NCI-H146 (cell line): ENCODE data around the gene PMEL.
"Not testable (repeated sequence)": the region's sequence is repeated elsewhere in the genome, so short reads cannot be mapped to it uniquely, and the experiment has no call there.

Source experiments
- DNase-seq: peaks from one replicate; lab custom pipeline; 2025; lab: John Stamatoyannopoulos, UW

Gene PMEL

DNA sequence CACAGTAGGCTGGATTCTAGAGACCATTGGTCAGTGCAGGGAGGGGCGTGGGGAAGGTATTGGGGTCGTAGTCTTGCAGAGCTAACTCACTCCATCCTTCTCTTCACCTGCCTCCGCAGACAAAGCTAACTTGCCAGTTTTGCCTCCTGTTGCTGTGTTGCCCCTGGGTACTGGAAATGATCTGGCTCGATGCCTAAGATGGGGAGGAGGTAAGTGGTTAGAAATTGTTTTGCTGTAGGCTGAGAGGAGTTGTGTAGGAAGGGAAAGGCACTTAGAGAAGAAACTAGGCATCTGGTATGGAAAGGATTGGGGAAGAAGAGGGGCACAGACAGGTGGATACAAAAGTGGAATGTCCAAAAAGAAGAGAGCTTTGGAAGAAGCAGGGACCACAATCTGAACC lies 23.8 kb downstream of the PMEL start:
- DNase-seq = no peak

GRCh38 chr12:55940065-55940732 lies 25.6 kb downstream of the PMEL start:
- DNase-seq = peak; percentile 86

DNA sequence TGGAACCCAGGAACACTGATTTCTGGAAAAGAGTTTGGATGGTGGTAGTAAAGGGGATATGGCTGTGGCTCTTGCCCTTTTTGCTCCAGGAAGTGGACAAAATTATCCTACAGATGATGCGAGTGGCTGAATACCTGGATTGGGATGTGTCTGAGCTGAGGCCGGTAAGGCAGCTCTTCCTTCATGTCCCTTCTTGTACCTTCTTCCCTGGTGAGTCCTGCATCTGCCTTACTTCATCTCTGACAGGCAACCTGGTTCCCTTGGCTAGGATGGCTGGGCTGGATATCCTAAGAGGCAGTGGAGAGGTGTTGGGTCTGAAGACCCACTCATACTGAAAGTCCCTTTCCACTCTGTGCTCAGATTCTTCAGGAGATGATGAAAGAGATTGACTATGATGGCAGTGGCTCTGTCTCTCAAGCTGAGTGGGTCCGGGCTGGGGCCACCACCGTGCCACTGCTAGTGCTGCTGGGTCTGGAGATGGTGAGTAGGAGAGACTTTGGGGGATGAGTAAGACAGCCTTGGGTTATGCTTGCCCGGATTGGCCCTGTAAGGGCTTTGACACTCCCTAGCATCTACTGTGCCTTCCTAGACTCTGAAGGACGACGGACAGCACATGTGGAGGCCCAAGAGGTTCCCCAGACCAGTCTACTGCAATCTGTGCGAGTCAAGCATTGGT lies 26.9 kb downstream of the PMEL start:
- no peak for DNase-seq

- no peak for DNase-seq
Observed at GRCh38 chr12:55937981-55938380, 27.9 kb downstream of the PMEL start.

- no peak for DNase-seq
Observed at GRCh38 chr12:55935738-55936151, 30.1 kb downstream of the PMEL start.

DNA sequence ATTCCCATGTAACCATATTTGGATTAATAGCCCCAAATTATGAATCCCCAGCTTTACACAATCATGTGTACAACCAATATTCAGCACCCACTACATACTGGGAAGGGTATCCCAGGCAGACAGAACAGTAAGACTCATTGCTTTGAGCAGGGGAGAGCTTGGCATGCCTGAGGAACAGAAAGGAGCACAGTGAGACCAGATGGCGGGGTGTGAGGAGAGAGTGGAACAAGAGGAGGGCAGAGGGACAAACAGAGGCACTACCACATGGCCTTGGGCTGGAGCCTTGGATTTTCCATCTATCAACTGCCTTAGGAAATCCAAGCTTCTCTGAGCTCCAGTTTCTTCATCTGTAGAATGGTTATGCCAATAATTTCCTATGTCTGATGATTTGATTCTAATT lies 31.1 kb downstream of the PMEL start:
- no peak for DNase-seq

- DNase-seq = no peak
Observed at GRCh38 chr12:55933799-55934742, 31.8 kb downstream of the PMEL start.

- DNase-seq = no peak
Observed at GRCh38 chr12:55933169-55933798, 32.6 kb downstream of the PMEL start.

GRCh38 chr12:55932551-55932910 lies 33.3 kb downstream of the PMEL start:
- DNase-seq = peak; percentile 25

GRCh38 chr12:55931780-55932550 lies 33.9 kb downstream of the PMEL start:
- peak; percentile 38 for DNase-seq

DNA sequence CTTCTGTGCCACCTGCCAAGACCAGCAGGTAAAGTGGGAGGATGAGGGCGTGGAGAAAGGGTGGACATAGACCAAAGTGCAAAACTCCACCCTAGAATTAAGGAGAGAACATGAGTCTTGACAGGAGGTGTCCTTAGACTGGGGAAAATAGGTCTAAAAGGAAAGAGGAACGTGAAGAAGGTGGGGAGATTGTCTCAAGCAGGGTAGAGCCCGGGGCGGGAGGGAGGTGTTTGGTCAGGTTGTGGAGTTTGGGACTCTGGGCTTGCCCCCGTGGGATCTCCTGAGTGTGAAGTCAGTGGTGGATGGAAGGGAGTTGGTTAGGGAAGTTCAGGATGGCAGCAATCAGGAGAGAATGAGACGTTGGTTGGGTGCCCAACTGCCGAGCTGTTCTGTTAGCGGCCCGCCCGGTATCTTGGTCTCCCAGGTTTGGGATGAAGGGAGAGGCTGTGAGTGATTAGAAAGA lies 34.5 kb downstream of the PMEL start:
- no peak for DNase-seq

- peak; percentile 65 for DNase-seq
Observed at GRCh38 chr12:55930771-55931316, 35.0 kb downstream of the PMEL start, which contains the start of gene DGKA. Gene DGKA, plus strand, starts transcription at chr12:55931162. Its CDS starts 5,342 bp downstream, at chr12:55936504.

DNA sequence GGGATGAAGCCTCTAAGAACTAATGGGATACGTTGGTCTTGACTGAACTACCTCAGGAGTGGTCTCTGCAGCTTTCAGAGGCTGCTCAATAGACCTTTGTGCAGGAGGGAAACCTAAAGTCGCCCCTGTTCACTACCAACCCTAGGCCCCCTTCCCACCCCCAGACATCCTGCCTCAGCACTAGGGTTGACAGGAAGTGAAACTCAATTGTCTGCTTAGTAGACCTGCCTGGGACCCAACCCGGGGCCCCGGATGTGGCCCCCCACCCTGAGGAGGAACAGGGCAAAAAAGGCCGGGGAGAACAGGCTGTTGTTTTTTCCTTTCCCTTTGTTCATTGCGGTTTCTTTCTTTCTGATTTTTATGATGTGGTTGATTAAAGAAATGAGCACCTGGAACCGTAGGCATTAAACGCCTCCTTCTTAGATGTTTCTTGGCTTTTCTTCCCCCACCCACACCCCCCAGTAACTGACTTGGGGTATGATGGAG lies 36.5 kb downstream of the PMEL start:
- DNase-seq = no peak

DNA sequence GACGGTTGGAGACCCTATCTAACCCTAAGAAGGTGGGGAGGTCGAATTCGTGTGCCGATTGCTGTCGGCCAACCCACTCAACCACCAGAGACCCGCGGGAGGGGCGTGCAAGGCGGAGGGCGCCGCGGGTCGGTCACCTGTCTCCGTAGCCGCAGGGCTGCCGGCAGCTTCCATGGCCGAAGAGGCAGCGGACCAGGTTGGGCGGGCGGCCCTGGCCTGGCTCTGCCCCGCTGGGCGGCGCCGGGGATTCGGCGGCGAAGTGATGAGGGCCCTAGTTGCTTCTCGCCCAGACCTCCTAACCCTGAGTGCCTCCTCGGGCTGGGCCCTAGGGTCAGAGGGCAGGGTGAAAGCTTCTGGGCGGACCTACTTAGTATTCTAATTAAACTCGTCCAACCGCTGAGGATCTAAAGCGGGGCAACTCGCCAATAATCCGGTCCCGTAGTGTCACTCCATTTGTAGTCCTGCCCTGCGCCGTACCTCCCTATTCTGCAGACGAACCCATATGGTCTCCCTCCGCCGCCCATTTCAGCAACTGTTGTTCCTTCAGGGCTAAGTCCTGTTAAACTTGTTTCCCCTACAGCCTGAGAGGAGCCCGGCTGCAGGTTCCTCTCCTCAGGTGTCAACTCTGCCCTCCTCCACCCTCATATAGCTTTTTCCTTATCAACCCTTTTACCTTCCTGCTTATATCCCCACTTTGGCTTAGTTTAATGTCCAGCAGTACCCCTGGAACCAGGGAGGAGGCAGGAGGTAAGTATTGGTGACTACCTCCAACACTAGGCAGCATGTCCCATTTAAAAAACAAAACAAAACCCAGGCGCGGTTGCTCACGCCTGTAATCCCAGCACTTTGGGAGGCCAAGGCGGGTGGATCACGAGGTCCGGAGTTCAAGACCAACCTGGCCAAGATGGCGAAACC lies 38.0 kb downstream of the PMEL start, which contains the start of gene PYM1:
TSS of gene PYM1 (minus strand) at position 307 of the 915 bp plus-strand sequence. CDS start at position 174, 133 bp downstream.
- DNase-seq = peak; percentile 91

DNA sequence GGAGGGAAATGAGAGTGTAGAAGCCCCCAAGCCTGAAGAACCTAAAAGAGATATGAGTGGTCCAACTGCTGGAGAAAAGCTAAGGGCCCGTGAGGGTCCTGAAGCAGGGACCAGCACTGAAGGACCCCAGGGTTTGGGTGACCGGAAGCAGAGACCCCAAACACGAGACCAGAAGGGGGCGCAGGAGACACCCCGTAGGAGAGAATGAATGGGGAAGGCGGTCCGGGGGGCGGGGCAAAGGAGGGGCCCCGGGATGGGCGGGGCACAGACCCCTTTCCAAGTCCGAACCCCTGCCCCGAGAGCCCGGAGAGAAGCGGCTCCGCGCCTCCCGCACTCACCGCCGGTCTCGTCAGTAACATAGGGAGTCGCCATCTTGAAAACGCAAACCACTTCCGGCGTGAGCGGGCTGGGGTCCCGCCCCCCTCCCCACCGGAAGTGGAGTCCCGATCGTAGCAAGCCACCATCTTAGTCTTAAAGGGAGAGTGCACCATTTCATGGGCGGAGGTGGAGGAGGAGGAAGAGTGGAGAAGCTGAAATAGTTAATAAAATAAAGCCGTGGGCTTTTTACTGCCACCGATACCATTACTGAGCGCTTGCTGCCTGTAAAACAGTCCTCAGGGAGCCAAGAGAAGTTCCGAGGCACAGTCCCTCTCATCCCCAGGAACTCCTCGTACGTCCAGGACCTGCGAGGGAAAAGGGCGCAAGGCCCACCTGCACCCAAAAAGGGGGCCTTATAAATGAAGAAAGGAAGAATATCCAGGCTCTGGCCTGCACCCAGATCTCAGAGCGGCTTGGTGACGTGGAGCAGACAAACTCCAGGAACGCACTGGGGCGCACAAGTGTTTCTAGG lies 38.9 kb downstream of the PMEL start:
- peak; percentile 94 for DNase-seq

DNA sequence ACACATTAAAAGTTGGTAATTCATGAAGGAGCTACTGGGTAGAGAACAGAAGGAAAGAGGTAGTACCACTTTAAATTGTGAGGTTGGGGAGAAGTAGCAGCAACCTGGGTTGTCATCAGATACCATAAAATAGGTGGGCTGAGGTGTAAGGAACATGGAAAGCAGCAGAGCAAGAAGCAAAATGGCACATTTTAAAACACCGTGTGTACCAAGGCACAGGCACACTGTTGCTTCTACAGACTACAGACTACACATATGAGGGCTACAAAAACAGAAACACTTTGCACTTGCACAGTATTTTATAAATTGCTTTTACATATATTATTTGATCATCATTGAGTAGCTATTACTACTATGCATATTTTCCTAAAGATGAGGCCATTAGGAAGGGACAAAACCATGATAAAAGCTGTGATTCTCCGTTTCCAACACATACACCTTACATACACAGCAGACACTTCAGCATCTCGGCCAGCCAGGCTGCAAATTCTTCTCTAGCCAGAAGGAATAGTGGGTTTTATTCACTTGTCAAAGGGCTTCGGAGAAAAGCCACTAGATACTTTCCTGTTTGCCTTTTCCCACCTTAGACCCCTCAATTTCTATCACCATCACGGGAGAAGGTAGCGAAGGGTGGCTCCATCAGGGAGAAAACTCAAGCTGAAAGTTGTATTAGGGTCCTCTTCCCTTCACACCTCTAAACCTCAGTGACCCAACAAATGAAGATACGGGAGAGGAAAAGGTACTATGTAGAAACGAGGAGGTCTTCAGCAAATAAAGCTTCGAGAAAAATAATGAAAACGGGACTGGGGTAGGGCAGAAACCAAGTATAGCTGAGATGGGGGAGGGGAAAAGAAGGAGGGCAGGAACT lies 39.7 kb downstream of the PMEL start:
- no peak for DNase-seq

- DNase-seq = no peak
Observed at GRCh38 chr12:55925371-55925770, 40.5 kb downstream of the PMEL start.

DNA sequence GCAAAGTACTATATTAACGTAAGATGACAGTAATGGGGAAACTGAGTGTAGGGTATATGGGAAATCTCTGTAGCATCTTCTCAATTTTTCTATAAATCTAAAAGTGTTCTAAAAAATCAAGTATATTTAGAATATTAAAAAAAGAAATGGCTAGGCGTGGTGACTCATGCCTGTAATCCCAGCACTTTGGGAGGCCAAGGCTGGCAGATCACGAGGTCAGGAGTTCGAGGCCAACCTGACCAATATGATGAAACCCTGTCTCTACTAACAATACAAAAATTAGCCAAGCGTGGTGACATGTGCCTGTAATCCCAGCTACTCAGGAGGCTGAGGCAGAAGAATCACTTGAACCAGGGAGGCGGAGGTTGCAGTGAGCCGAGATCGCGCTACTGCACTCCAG lies 42.2 kb downstream of the PMEL start:
- not testable (repeated sequence) for DNase-seq
